ENCODE results near the gene HMGN5.

HMGN5 gene

DNA sequence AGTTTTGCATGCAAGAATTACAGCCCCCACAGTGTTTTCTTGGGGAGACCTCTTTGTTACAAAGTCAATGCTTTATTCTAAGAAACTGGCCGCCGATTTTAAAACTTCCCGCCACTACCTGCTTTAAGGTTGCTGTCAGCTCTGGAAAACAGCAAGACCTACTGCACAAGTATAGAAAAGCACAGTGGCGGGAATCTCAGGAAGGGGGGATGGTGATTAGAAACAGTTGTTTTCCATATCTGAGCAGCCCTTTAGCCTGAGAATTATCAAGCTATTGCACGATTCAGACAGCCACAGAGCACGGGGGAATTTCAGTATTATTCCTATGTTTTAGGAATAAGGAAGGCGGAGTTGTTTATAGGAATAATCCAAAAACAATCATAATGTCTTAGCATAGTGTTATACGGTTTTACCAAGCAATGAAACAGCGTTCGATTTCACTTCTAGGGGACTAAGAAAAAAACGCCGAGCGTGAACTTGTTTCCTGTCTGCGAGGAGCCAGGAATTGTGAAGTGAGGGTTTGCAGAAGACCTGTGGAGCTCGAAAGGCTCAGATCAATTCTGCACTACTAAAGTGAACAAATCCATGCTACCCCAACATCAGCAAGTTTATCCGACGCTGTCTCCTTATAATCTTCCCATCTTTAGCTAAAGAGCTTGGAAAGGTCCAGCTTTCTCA, 81.3 kb downstream of the HMGN5 start:
- no peak for DNase-seq (ENCODE audit: low read depth)

- DNase-seq (ENCODE audit: low read depth), result no peak
These were observed 87.0 kb downstream of the HMGN5 start for GRCh38 chrX:81114757-81115156.

GRCh38 chrX:81110286-81110685, 91.4 kb downstream of the HMGN5 start:
- DNase-seq (ENCODE audit: low read depth), result no peak

GRCh38 chrX:81082649-81083048, 119.1 kb downstream of the HMGN5 start:
- no peak for DNase-seq (ENCODE audit: low read depth)
